Adrenal gland (tissue), 12 donors: ENCODE data around the gene CUEDC1. TPM values are rescaled to one million over a fixed set of nuclear protein-coding genes. Genes with fewer than 3 reads are reported as not detected.

Source experiments
- DNase-seq, 7 donors: peaks; one replicate each; pipeline ENCODE4 v3.0.0-alpha.2; 2019 to 2020
- H3K27ac ChIP-seq, 5 donors: fragments of 200-600 bp; sonication (generic) in 4 of 5; 1 replicate in 3 of 5; 2 replicates in 2 of 5; pipeline versions ENCODE4 v1.5.1 to v1.8.0; 2016 to 2020; ENCODE audit warnings: mild to moderate bottlenecking in 1 of 5
- H3K27me3 ChIP-seq: fragments of 200-600 bp; 2 replicates; pipeline ENCODE4 v1.8.0; 2021
- H3K36me3 ChIP-seq, 2 donors: fragments of 200-600 bp; replicated peaks in 1 of 2; 1 replicate in 1 of 2; 2 replicates in 1 of 2; pipeline versions ENCODE4 v1.5.1 to v1.8.0; 2018 to 2022
- H3K4me1 ChIP-seq, 2 donors: fragments of 200-600 bp; replicated peaks in 1 of 2; 1 replicate in 1 of 2; 2 replicates in 1 of 2; pipeline versions ENCODE4 v1.5.1 to v1.8.0; 2018 to 2021
- H3K4me3 ChIP-seq, 4 donors: fragments of 200-600 bp; sonication (generic) in 3 of 4; one replicate each; pipeline ENCODE4 v1.5.1; 2016 to 2018
- H3K9me3 ChIP-seq, 3 donors: fragments of 200-600 bp; sonication (generic) in 1 of 3; replicated peaks in 1 of 3; 1 replicate in 2 of 3; 2 replicates in 1 of 3; pipeline versions ENCODE4 v1.5.1 to v1.8.0; 2016 to 2021
- CTCF ChIP-seq, 6 experiments: fragments of 450-650 bp in 4 of 6; fragments of 200-600 bp in 2 of 6; sonication (generic) in 1 of 6; IDR thresholded peaks; 1 replicate in 5 of 6; 2 replicates in 1 of 6; pipeline versions ENCODE4 v1.5.1 to v1.8.0; 2016 to 2021; ENCODE audit warnings: antibody characterized with exemption in 6 of 6, mild to moderate bottlenecking in 2 of 6, moderate library complexity in 1 of 6
- POLR2A ChIP-seq, 2 donors: fragments of 450-650 bp; IDR thresholded peaks; one replicate each; pipeline ENCODE4 v1.6.1; 2017; ENCODE audit warnings: antibody characterized with exemption in 2 of 2, mild to moderate bottlenecking in 2 of 2, moderate library complexity in 1 of 2
- WGBS, 4 donors: extraction: QIAGEN DNeasy Blood & Tissue Kit in 2 of 4; methylation state at CpG; one replicate each; pipeline versions ENCODE4 v1.1.5 to v1.1.7; 2013 to 2017; 5-methylcytosine and 5-hydroxymethylcytosine counted together
- intact Hi-C, 2 donors: fragments of 100-400 bp; cut with DNase I; formaldehyde crosslinking; loops; one replicate each; pipeline versions ENCODE4 v1.14.1 to v1.15.0; 2022 to 2023
- polyA plus RNA-seq, 3 donors: library from polyadenylated mRNA; stranded (reverse); fragments of 200-250 nt in 2 of 3; fragments of 350-450 nt in 1 of 3; fragmentation: Illumina TruSeq in 1 of 3; extraction: RNeasy Lipid Tissue Mini Kit (QIAGEN cat#74804) in 1 of 3; gene quantifications; one replicate each; pipeline ENCODE4 v1.2.3, GENCODE V29; 2013 to 2014
- total RNA-seq, 9 donors: library from RNA; depleted of rRNA in 4 of 9; stranded (reverse); fragments of >200 nt in 4 of 9; fragments of 120-200 nt in 1 of 9; fragmentation: NEBNext Ultra II Directional in 1 of 9; extraction: Animal tissue kit (Norgen Biotek cat#: 25700) in 1 of 9; gene quantifications; one replicate each; pipeline versions ENCODE4 v1.1.0 to v1.2.4, GENCODE V29; 2013 to 2023
- donor health status: healthy with polysubstance abuse.
- donor health status: Bipolar disorder and iron deficiency.
- donor health status: DM: yes; HTN: yes; CAD: no.
- donor health status: DM: no; HTN: no; CAD: no.
- donor health status: DM: no; HTN: no; CAD: no.
- donor health status: DM: yes; HTN: yes; CAD: no.

The CUEDC1 gene
- total and polyA plus RNA-seq, 12 donors = 9.4 to 47.3 (median 39.0) TPM

DNA sequence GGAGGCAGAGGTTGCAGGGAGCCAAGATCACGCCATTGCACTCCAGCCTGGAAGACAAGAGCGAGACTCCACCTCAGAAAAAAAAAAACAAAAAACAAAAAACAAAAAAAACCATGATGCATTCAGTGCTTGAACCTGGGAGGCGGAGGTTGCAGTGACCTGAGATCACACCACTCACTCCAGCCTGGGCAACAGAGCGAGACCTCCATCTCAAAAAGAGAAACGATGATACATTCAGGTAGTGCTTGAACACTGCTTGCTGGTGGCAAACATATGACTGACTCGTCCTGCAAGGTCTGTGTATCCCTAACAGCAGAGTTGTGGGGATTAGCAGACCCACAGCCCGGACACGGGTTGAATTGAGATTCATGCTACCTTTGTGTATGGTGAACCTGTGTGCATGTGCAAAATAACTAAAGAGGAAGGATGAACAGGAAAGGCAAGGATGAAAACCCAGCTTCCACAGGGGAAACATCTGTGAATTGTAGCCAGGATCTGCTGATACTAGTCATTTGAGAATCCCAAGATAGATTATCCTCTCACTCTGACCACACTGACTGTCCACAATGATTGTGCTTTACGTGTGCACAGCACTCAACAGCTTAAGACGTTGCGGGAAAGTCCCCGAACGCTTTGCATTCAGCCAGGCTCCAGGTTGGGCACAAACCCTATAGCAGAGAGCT, 53.0 kb downstream of the CUEDC1 start:
- WGBS, 4 donors = 80 to 89% (median 85%) methylated on average over 13 of the region's 13 CpGs
- Histone ChIP-seq H3K9me3 (no peaks in the 10 kb centered on the region), H3K4me3 (no peak overlapping the region), H3K27me3 (no peaks in the 10 kb centered on the region), H3K27ac (peak overlapping the region in 3 of 5 donors; percentile 72 to 90 (median 84)), H3K36me3 (no peaks in the 10 kb centered on the region), H3K4me1 (peaks cover 38 to 61% of the 10 kb centered on the region in 2 donors)
- intact Hi-C loops = no loop called here
- DNase-seq = no peak
- TF ChIP-seq POLR2A (IDR thresholded peaks at IDR 0.05) (no peak), CTCF (IDR thresholded peaks at IDR 0.05) (no peak)

GRCh38 chr17:57900991-57901743, 54.0 kb downstream of the CUEDC1 start:
- WGBS, 4 donors = 79 to 91% (median 85%) methylated on average over 6 of the region's 6 CpGs
- Histone ChIP-seq H3K4me3 (no peak overlapping the region), H3K27me3 (no peaks in the 10 kb centered on the region), H3K9me3 (no peaks in the 10 kb centered on the region), H3K36me3 (no peaks in the 10 kb centered on the region), H3K4me1 (peaks cover 38 to 61% of the 10 kb centered on the region in 2 donors), H3K27ac (peak overlapping the region in 2 of 5 donors; percentile 0 to 12)
- DNase-seq = no peak
- TF ChIP-seq CTCF (IDR thresholded peaks at IDR 0.05) = no peak
- no peak for TF ChIP-seq POLR2A (IDR thresholded peaks at IDR 0.05)
- intact Hi-C loops = no loop called here

DNA sequence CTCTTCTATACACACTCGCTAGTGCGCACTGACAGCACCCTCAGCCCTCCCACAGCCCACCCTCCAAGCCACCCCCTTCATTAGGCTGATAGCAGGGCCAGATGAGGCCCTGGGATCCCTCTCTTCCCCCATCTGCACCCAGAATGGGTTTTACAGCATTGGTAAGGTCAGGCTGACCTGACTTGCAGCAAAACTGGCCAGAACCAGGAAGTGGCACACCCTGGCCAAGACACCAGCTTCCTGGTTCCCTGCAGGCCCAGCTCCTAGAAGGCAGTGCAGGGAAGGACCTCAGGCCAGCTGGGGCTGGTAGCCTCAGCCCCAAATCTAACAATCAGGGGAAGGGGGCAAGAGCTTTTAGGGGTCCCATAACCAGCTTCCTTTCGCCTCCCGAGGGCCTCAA, 55.4 kb downstream of the CUEDC1 start:
- DNase-seq = peak in 4 of 7 donors; percentile 59 to 70 (median 65)
- 79 to 87% (median 85%) methylated on average over 4 of the region's 4 CpGs for WGBS, 4 donors
- peaks cover 42 to 72% of the 10 kb centered on the region in 2 donors for H3K4me1 ChIP-seq
- H3K36me3 ChIP-seq = no peaks in the 10 kb centered on the region
- H3K27ac ChIP-seq = peak overlapping the region in 4 of 5 donors; percentile 29 to 92 (median 84)
- intact Hi-C loops = no loop called here
- H3K27me3 ChIP-seq = no peaks in the 10 kb centered on the region
- H3K4me3 ChIP-seq = no peak overlapping the region
- H3K9me3 ChIP-seq = no peaks in the 10 kb centered on the region
- no peak for TF ChIP-seq POLR2A (IDR thresholded peaks at IDR 0.05)
- no peak for TF ChIP-seq CTCF (IDR thresholded peaks at IDR 0.05)

DNA sequence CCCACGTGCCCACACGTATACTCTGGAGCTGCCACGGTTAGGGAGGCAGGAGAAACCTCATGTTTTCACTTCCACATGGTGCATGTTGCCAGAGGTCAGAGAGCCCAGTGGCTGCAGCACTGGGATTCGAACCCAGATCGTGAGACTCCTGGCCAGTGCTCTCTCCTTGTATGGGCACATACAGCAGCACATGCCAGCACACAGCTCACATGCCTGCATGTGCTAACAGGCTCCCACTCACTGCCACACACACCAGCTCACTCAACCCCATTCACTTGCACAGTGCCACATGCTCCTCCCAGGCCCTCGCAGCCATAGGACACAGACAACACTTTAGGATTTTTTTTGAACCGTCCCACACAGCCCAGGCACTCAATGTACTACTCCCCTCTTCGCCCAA, 55.8 kb downstream of the CUEDC1 start:
- Histone ChIP-seq H3K4me1 (peaks cover 46 to 73% of the 10 kb centered on the region in 2 donors), H3K9me3 (no peaks in the 10 kb centered on the region), H3K36me3 (no peaks in the 10 kb centered on the region), H3K4me3 (no peak overlapping the region), H3K27me3 (no peaks in the 10 kb centered on the region), H3K27ac (peak overlapping the region; percentile 24 to 92 (median 82))
- intact Hi-C loops = no loop called here
- no peak for DNase-seq
- WGBS, 4 donors = 48 to 54% (median 53%) methylated on average over 5 to 8 of the region's 8 CpGs
- TF ChIP-seq POLR2A (IDR thresholded peaks at IDR 0.05) (no peak), CTCF (IDR thresholded peaks at IDR 0.05) (no peak)
